Measurements from ENCODE around the gene HSBP1.

GRCh38 chr16:83803811-83804210 is 4.0 kb upstream of the HSBP1 start:
- TF ChIP-seq EP300 (IDR thresholded peaks at IDR 0.05) (no peak), CTCF (IDR thresholded peaks at IDR 0.05) (no peak), POLR2AphosphoS5 (IDR thresholded peaks at IDR 0.05) (no peak)

Measured in sigmoid colon (tissue), 4 donors.